Testis (tissue), 3 donors: ENCODE results near the gene GJA1. TPM values are rescaled to one million over a fixed set of nuclear protein-coding genes. Genes with fewer than 3 reads are reported as not detected.

Experiments used
- DNase-seq: peaks from one replicate; pipeline ENCODE4 v3.0.0-alpha.2; 2019
- H3K27ac ChIP-seq, 2 donors: fragments of 200-600 bp; sonication (generic); one replicate each; pipeline ENCODE4 v1.5.1; 2019
- H3K27me3 ChIP-seq: fragments of 200-600 bp; sonication (generic); one replicate; pipeline ENCODE4 v1.5.1; 2019
- H3K36me3 ChIP-seq: fragments of 200-600 bp; sonication (generic); one replicate; pipeline ENCODE4 v1.5.1; 2017; ENCODE audit warnings: low read depth; ENCODE audit errors: missing control alignments
- H3K4me1 ChIP-seq: fragments of 200-600 bp; sonication (generic); one replicate; pipeline ENCODE4 v1.5.1; 2019
- H3K4me3 ChIP-seq, 2 donors: fragments of 200-600 bp; sonication (generic); one replicate each; pipeline ENCODE4 v1.5.1; 2017 to 2019
- H3K9me3 ChIP-seq: fragments of 200-600 bp; sonication (generic); one replicate; pipeline ENCODE4 v1.5.1; 2017
- POLR2A ChIP-seq: fragments of 450-650 bp; IDR thresholded peaks from one replicate; pipeline ENCODE4 v1.6.1; 2017; ENCODE audit warnings: antibody characterized with exemption, mild to moderate bottlenecking, moderate library complexity
- WGBS, 2 donors: methylation state at CpG; one replicate each; pipeline ENCODE4 v1.1.5; 2018; 5-methylcytosine and 5-hydroxymethylcytosine counted together
- intact Hi-C: fragments of 100-400 bp; cut with DNase I; formaldehyde crosslinking; loops from one replicate; pipeline ENCODE4 v1.15.1; 2023; ENCODE audit warnings: low total_unique reads
- polyA plus RNA-seq: library from polyadenylated mRNA; stranded (reverse); fragments of 350-450 nt; fragmentation: Illumina TruSeq; extraction: RNeasy Lipid Tissue Mini Kit (QIAGEN cat#74804); gene quantifications from one replicate; pipeline ENCODE4 v1.2.3, GENCODE V29; 2014; ENCODE audit warnings: low read depth, low replicate concordance; ENCODE audit not compliant: insufficient read depth
- small RNA-seq, 2 donors: library from RNA; depleted of rRNA; stranded (forward); fragments of <200 nt; gene quantifications; one replicate each; pipeline ENCODE3, GENCODE V24; 2016
- total RNA-seq, 2 donors: library from RNA; depleted of rRNA; stranded (reverse); fragments of >200 nt; gene quantifications; one replicate each; pipeline ENCODE4 v1.2.3, GENCODE V29; 2016
- TF ChIP-seq, protein P1 (sequence below), 3 experiments: fragments of 450-650 bp in 2 of 3; fragments of 200-600 bp in 1 of 3; sonication (generic) in 1 of 3; IDR thresholded peaks; one replicate each; pipeline ENCODE4 v1.5.1; 2016 to 2019; ENCODE audit warnings: antibody characterized with exemption in 3 of 3, mild to moderate bottlenecking in 2 of 3, moderate library complexity in 1 of 3

The GJA1 gene
- total and polyA plus RNA-seq, 3 donors from 2014 or later: 61.0 to 81.2 (median 64.0) TPM

DNA sequence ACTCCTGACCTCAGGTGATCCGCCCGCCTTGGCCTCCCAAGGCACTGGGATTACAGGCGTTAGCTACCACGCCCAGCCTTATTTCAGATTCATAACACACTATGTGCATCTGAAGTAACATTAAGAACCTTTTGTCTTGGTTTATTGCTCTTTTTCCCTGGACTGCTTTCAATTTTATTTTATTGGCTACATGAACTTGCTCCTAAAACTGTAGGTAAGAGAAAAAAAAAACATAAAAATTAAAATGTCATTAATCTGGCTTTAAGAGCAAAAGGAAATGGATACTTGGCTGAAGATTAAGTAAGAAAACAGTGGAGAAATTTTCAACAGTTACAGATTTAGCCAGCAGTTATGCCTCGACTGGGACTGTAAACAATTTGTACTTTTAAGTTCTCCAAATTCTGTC is 62.5 kb downstream of the GJA1 start:
- H3K4me3 ChIP-seq: no peak overlapping the region
- TF ChIP-seq, protein P1, sequence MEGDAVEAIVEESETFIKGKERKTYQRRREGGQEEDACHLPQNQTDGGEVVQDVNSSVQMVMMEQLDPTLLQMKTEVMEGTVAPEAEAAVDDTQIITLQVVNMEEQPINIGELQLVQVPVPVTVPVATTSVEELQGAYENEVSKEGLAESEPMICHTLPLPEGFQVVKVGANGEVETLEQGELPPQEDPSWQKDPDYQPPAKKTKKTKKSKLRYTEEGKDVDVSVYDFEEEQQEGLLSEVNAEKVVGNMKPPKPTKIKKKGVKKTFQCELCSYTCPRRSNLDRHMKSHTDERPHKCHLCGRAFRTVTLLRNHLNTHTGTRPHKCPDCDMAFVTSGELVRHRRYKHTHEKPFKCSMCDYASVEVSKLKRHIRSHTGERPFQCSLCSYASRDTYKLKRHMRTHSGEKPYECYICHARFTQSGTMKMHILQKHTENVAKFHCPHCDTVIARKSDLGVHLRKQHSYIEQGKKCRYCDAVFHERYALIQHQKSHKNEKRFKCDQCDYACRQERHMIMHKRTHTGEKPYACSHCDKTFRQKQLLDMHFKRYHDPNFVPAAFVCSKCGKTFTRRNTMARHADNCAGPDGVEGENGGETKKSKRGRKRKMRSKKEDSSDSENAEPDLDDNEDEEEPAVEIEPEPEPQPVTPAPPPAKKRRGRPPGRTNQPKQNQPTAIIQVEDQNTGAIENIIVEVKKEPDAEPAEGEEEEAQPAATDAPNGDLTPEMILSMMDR (IDR thresholded peaks at IDR 0.05): no peak
- TF ChIP-seq POLR2A: no peak
- H3K9me3 ChIP-seq: no peaks in the 10 kb centered on the region
- no peaks in the 10 kb centered on the region for H3K27me3 ChIP-seq
- no peak for DNase-seq
- WGBS, 2 donors: 52 to 56% methylated on average over 5 of the region's 5 CpGs
- H3K4me1 ChIP-seq: no peaks in the 10 kb centered on the region
- no peak overlapping the region for H3K27ac ChIP-seq
- intact Hi-C loops: no loop called here
- no peaks in the 10 kb centered on the region for H3K36me3 ChIP-seq

DNA sequence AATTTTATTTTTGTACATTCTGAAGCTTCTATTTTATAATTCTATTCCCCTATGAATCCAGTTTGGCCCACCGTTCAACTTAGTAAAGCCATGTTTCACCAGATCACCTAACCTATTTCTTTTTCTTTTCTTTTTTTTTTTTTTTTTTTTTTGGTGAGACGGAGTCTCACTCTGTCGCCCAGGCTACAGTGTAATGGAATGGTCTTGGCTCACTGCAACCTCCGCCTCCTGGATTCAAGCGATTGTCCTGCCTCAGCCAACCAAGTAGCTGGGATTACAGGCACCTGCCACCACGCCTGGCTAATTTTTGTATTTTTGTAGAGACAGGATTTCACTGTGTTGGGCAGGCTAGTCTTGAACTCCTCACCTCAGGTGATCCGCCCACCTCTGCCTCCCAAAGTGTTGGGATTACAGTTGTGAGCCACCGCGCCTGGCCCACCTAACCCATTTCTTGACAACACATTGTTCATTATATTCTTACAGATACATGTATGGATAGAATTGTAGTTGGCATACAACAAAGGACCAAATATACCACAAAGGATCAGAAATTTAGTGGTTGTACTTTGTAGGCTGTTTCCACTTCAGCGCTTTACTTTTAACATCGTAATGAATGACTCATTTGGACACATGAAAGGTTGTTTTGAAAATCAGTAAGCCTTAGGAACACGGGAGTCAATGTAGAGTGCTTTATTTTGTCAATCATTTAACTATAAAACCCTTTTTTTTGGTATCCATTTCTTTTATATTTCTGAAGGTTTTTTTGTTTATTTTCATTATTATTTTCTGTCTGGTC is 63.2 kb downstream of the GJA1 start:
- Histone ChIP-seq H3K27ac (no peak overlapping the region), H3K4me3 (no peak overlapping the region), H3K4me1 (no peaks in the 10 kb centered on the region), H3K36me3 (no peaks in the 10 kb centered on the region), H3K9me3 (no peaks in the 10 kb centered on the region), H3K27me3 (no peaks in the 10 kb centered on the region)
- no peak for DNase-seq
- 86 to 88% methylated on average over 10 of the region's 12 CpGs for WGBS, 2 donors
- intact Hi-C loops: no loop called here
- no peak for TF ChIP-seq POLR2A
- TF ChIP-seq, protein P1 (IDR thresholded peaks at IDR 0.05): no peak

Small RNA genes lying within 50 kb of the gene (small RNA-seq; reads per million reads assigned to genes)
- gene RNU4-35P: 0 reads per million in 2 donors

Other genes starting within 250 kb of the GJA1 start
- 10 to 100 TPM; 22.1 to 37.4 TPM for gene TBC1D32, start 101.2 kb upstream of the GJA1 start, total RNA-seq
- 9.3 TPM for gene TBC1D32, start 101.2 kb upstream of the GJA1 start, polyA plus RNA-seq